ENCODE data around the gene CTPS1. TPM values are rescaled to one million over a fixed set of nuclear protein-coding genes. Genes with fewer than 3 reads are reported as not detected.

The CTPS1 gene
- total and polyA plus RNA-seq, 2 experiments from 2014 or later, result 31.9 to 44.9 TPM

- H3K4me2 ChIP-seq, result no peak overlapping the region
- H3K9me2 ChIP-seq (replicated peaks; ENCODE audit: insufficient read depth), result no peaks in the 10 kb centered on the region
- H4K20me1 ChIP-seq (ENCODE audit: insufficient read depth, poor library complexity, severe bottlenecking), result no peaks in the 10 kb centered on the region
- H3K4me1 ChIP-seq (ENCODE audit: insufficient read depth), result no peaks in the 10 kb centered on the region
- H3K9me3 ChIP-seq (ENCODE audit: low read depth), result no peaks in the 10 kb centered on the region
- DNase-seq (ENCODE audit: low spot score), result no peak
- 96% methylated on average over 5 of the region's 5 CpGs for WGBS (ENCODE audit: low lambda C conversion rate, missing lambda C conversion rate)
- no peak overlapping the region for H3K27ac ChIP-seq
- no peaks in the 10 kb centered on the region for H3K27me3 ChIP-seq
- no peaks in the 10 kb centered on the region for H3K36me3 ChIP-seq (replicated peaks; ENCODE audit: insufficient read depth, low read depth)
- TF ChIP-seq CTCF (IDR thresholded peaks at IDR 0.05; ENCODE audit: poor library complexity) (no peak), EZH2 (IDR thresholded peaks at IDR 0.05; ENCODE audit: borderline replicate concordance) (no peak), EZH2phosphoT487 (IDR thresholded peaks at IDR 0.05; ENCODE audit: low read depth, severe bottlenecking, unreplicated experiment) (no peak)
- H3K4me3 ChIP-seq, result no peak overlapping the region
- H2AFZ ChIP-seq, result no peak overlapping the region
- H3K79me2 ChIP-seq, result no peaks in the 10 kb centered on the region
These were observed 35.9 kb downstream of the CTPS1 start for GRCh38 chr1:41015281-41015896.

- Histone ChIP-seq H3K4me3 (no peak overlapping the region), H3K27ac (no peak overlapping the region), H3K36me3 (replicated peaks; ENCODE audit: insufficient read depth, low read depth) (no peaks in the 10 kb centered on the region), H3K4me1 (ENCODE audit: insufficient read depth) (no peaks in the 10 kb centered on the region), H4K20me1 (ENCODE audit: insufficient read depth, poor library complexity, severe bottlenecking) (no peaks in the 10 kb centered on the region), H3K4me2 (no peak overlapping the region), H3K27me3 (no peaks in the 10 kb centered on the region), H2AFZ (no peak overlapping the region), H3K79me2 (no peaks in the 10 kb centered on the region), H3K9me3 (ENCODE audit: low read depth) (no peaks in the 10 kb centered on the region), H3K9me2 (replicated peaks; ENCODE audit: insufficient read depth) (no peaks in the 10 kb centered on the region)
- TF ChIP-seq EZH2 (IDR thresholded peaks at IDR 0.05; ENCODE audit: borderline replicate concordance), result no peak
- TF ChIP-seq CTCF (IDR thresholded peaks at IDR 0.05; ENCODE audit: poor library complexity), result no peak
- no peak for TF ChIP-seq EZH2phosphoT487 (IDR thresholded peaks at IDR 0.05; ENCODE audit: low read depth, severe bottlenecking, unreplicated experiment)
- 95% methylated on average over 12 of the region's 13 CpGs for WGBS (ENCODE audit: low lambda C conversion rate, missing lambda C conversion rate)
- no peak for DNase-seq (ENCODE audit: low spot score)
These were observed 36.5 kb downstream of the CTPS1 start for GRCh38 chr1:41015897-41016470.

GRCh38 chr1:41017141-41018017, 37.9 kb downstream of the CTPS1 start:
- Histone ChIP-seq H3K9me2 (replicated peaks; ENCODE audit: insufficient read depth) (no peaks in the 10 kb centered on the region), H3K27me3 (no peaks in the 10 kb centered on the region), H3K9me3 (ENCODE audit: low read depth) (no peaks in the 10 kb centered on the region), H3K27ac (no peak overlapping the region), H3K4me1 (ENCODE audit: insufficient read depth) (no peaks in the 10 kb centered on the region), H2AFZ (no peak overlapping the region), H4K20me1 (ENCODE audit: insufficient read depth, poor library complexity, severe bottlenecking) (no peaks in the 10 kb centered on the region), H3K79me2 (no peaks in the 10 kb centered on the region), H3K4me2 (no peak overlapping the region), H3K36me3 (replicated peaks; ENCODE audit: insufficient read depth, low read depth) (no peaks in the 10 kb centered on the region), H3K4me3 (no peak overlapping the region)
- TF ChIP-seq CTCF (IDR thresholded peaks at IDR 0.05; ENCODE audit: poor library complexity) (no peak), EZH2phosphoT487 (IDR thresholded peaks at IDR 0.05; ENCODE audit: low read depth, severe bottlenecking, unreplicated experiment) (no peak), EZH2 (IDR thresholded peaks at IDR 0.05; ENCODE audit: borderline replicate concordance) (no peak)
- no peak for DNase-seq (ENCODE audit: low spot score)
- WGBS (ENCODE audit: low lambda C conversion rate, missing lambda C conversion rate), result 97% methylated on average over 38 of the region's 44 CpGs

Data from hepatocyte (in vitro differentiated cells).